Choroid plexus epithelial cell (primary cell): Measurements from ENCODE around the gene HSF4.

Experiments used
- DNase-seq: peaks from one replicate; pipeline ENCODE4 v3.0.0-alpha.2; 2010; ENCODE audit warnings: low read depth
- H3K4me3 ChIP-seq: 2 replicates; pipeline ENCODE4 v1.5.1; 2011; ENCODE audit warnings: low read depth, mild to moderate bottlenecking, control low read depth, low read length, moderate library complexity
- TF ChIP-seq, protein P1 (sequence below): conservative IDR thresholded peaks from 2 replicates; pipeline ENCODE4 v1.5.1; 2011; ENCODE audit warnings: low read depth, mild to moderate bottlenecking, control low read depth, inconsistent platforms, low read length, moderate library complexity

HSF4 gene

GRCh38 chr16:67191411-67191994, 27.0 kb downstream of the HSF4 start:
- TF ChIP-seq, protein P1, sequence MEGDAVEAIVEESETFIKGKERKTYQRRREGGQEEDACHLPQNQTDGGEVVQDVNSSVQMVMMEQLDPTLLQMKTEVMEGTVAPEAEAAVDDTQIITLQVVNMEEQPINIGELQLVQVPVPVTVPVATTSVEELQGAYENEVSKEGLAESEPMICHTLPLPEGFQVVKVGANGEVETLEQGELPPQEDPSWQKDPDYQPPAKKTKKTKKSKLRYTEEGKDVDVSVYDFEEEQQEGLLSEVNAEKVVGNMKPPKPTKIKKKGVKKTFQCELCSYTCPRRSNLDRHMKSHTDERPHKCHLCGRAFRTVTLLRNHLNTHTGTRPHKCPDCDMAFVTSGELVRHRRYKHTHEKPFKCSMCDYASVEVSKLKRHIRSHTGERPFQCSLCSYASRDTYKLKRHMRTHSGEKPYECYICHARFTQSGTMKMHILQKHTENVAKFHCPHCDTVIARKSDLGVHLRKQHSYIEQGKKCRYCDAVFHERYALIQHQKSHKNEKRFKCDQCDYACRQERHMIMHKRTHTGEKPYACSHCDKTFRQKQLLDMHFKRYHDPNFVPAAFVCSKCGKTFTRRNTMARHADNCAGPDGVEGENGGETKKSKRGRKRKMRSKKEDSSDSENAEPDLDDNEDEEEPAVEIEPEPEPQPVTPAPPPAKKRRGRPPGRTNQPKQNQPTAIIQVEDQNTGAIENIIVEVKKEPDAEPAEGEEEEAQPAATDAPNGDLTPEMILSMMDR, result no peak
- peak overlapping the region; percentile 97 for H3K4me3 ChIP-seq
- DNase-seq, result no peak

- H3K4me3 ChIP-seq, result peak within 1 kb of the TSS; percentile 97
- TF ChIP-seq, protein P1, result no peak
- peak; percentile 95 for DNase-seq
Measured at GRCh38 chr16:67191995-67192681, 27.6 kb downstream of the HSF4 start, which contains the start of gene E2F4. Gene E2F4, plus strand, starts transcription at chr16:67192155. Its CDS starts 73 bp downstream, at chr16:67192228.

DNA sequence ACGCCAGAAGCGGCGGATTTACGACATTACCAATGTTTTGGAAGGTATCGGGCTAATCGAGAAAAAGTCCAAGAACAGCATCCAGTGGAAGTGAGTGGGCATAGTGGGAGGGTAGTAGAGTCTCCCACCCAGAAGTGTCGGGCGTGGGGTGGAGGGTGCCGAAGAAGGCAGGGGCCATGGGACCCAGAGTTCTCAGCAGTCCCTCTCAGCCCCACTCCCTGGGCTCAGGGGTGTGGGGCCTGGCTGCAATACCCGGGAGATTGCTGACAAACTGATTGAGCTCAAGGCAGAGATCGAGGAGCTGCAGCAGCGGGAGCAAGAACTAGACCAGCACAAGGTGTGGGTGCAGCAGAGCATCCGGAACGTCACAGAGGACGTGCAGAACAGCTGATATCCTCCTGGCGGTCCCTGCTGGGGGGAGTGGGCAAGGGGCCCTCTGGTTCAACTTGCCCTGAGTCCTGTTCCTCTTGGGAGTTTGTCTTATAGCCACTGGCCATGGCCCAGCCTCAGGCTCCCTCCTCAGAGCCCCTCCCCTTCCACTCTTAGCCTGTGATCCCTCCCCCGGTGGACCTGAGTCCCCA, 28.3 kb downstream of the HSF4 start:
- DNase-seq, result no peak
- TF ChIP-seq, protein P1, result no peak
- H3K4me3 ChIP-seq, result peak overlapping the region; percentile 97

DNA sequence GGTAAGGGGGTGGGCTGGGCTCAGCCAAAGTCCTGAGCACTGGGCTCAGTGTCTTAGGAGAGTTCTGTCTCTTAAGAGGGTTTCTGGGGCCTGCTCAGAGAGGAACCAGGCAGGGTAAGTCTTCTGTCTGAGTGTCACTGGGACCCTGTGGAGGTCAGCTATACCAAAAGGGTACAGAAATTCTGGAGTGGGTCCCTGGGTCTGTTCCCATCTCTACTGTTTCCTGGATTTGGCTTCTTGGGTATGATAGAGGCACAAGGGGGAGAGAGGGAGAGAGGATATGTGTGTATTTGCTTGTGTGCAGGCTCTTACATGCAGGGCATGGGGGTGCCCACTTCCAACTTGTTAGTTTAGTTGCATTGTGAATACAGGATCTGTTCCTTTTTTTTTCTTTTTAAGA, 29.0 kb downstream of the HSF4 start:
- DNase-seq, result no peak
- TF ChIP-seq, protein P1, result no peak
- peak overlapping the region; percentile 97 for H3K4me3 ChIP-seq

DNA sequence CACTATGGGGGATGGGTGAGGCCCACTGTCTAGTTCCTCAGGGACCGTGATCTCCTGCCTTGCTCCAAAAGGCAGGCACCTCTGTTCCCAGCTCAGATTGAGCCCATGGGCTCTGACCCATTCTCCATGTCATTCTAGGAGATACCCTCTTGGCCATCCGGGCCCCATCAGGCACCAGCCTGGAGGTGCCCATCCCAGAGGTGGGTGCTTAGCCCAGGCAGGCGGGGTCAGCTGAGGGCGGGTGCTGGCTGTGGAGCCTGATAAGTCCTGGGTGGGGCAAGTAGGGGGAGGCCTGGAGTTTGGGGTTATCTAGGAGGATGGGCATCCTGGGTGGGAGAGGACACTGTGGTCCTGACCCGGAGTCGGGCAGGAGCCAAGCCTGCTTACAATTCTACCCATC, 29.7 kb downstream of the HSF4 start:
- H3K4me3 ChIP-seq, result no peak overlapping the region
- TF ChIP-seq, protein P1, result no peak

DNA sequence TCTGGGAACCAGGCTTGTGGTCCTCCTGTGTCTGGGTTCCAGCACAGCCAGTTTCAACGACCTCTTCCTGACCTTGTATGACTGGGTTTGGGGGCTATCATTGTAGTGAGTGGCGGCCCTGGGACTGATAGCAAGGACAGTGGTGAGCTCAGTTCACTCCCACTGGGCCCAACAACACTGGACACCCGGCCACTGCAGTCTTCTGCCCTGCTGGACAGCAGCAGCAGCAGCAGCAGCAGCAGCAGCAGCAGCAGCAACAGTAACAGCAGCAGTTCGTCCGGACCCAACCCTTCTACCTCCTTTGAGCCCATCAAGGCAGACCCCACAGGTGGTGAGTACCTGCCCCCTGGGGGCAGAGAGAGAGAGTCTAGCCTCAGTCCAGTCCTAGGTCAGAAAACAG, 31.1 kb downstream of the HSF4 start:
- TF ChIP-seq, protein P1, result no peak
- no peak for DNase-seq
- H3K4me3 ChIP-seq, result no peak overlapping the region

More for the DNA sequence above, 29.7 kb downstream of the HSF4 start:
- no peak for DNase-seq

GRCh38 chr16:67196881-67197280, 32.3 kb downstream of the HSF4 start:
- DNase-seq, result no peak
- no peak overlapping the region for H3K4me3 ChIP-seq
- TF ChIP-seq, protein P1, result no peak
